ENCODE results near the gene CLEC2B. TPM values are rescaled to one million over a fixed set of nuclear protein-coding genes. Genes with fewer than 3 reads are reported as not detected.

Gene CLEC2B
- total RNA-seq, 2 experiments from 2014 or later: 12.6 to 13.7 TPM

GRCh38 chr12:9805883-9806282, 63.3 kb downstream of the CLEC2B start:
- CTCF ChIA-PET: interaction anchor here (1.1 to 14.0 kb wide), 2 partner anchors 8 to 57 kb away, joined by 4 to 139 read pairs; no protein-coding TSS in a partner anchor
- no peaks in the 10 kb centered on the region for H3K9me3 Mint-ChIP-seq
- intact Hi-C loops (cut with micrococcal nuclease): no loop called here
- no peaks in the 10 kb centered on the region for H3K36me3 Mint-ChIP-seq
- DNase-seq: no peak
- peaks cover 4% of the 10 kb centered on the region for H3K4me1 Mint-ChIP-seq (ENCODE audit: low read depth)
- H3K27me3 Mint-ChIP-seq: peaks cover 13% of the 10 kb centered on the region
- POLR2A ChIA-PET: no interaction called here
- no peak overlapping the region for H3K4me3 Mint-ChIP-seq
- no peak overlapping the region for H3K27ac Mint-ChIP-seq

Other genes starting within 250 kb of the CLEC2B start
- gene CLEC2D, start 199.6 kb downstream of the CLEC2B start, total RNA-seq: 100 to 1,000 TPM; 191 to 199 TPM
- 1 to 10 TPM; 6.5 to 7.4 TPM for gene CLECL1, start 136.3 kb downstream of the CLEC2B start, total RNA-seq
- gene CD69, start 108.5 kb downstream of the CLEC2B start, total RNA-seq: 100 to 1,000 TPM; 118 to 120 TPM
- gene KLRF1, start 41.9 kb downstream of the CLEC2B start, total RNA-seq: not detected
- not detected for gene KLRF2, start 12.1 kb upstream of the CLEC2B start, total RNA-seq
- gene CLEC2A, start 63.0 kb upstream of the CLEC2B start, total RNA-seq: not detected
- gene CLEC12A, start 102.1 kb upstream of the CLEC2B start, total RNA-seq: not detected
- gene CLEC1B, start 129.8 kb upstream of the CLEC2B start, total RNA-seq: not detected
- not detected for gene CLEC12B, start 141.3 kb upstream of the CLEC2B start, total RNA-seq
- not detected for gene CLEC9A, start 161.3 kb upstream of the CLEC2B start, total RNA-seq
- not detected for gene CLEC1A, start 229.6 kb upstream of the CLEC2B start, total RNA-seq

Data from activated CD4-positive, alpha-beta memory T cell treated with anti-CD3 and anti-CD28 coated beads for 36 hours (primary cell).